Naive thymus-derived CD4-positive, alpha-beta T cell (primary cell): ENCODE data around the gene CD151. TPM values are rescaled to one million over a fixed set of nuclear protein-coding genes. Genes with fewer than 3 reads are reported as not detected.

ENCODE experiments used
- ATAC-seq: fragments of 150-1000 bp; cut with Tn5 transposase; 2 replicates; pipeline ENCODE4 v1.10.0; 2021; ENCODE audit warnings: mild to moderate bottlenecking, moderate library complexity
- CTCF ChIA-PET: fragments of 350-600 bp; sonication (Branson Sonifier 250); formaldehyde crosslinking; loops from one replicate; lab custom pipeline; 2021; ENCODE audit warnings: antibody characterized with exemption; lab: Charles Lee
- POLR2A ChIA-PET: fragments of 350-600 bp; sonication (Branson Sonifier 250); formaldehyde crosslinking; loops from one replicate; lab custom pipeline; 2021; ENCODE audit warnings: antibody characterized with exemption, inconsistent platforms; lab: Charles Lee
- DNase-seq, 9 donors: peaks; one replicate each; pipeline versions ENCODE4 v3.0.0 to v3.0.0-alpha.2; 2020 to 2022; ENCODE audit warnings: mixed read lengths in 1 of 9
- H3K27ac ChIP-seq: one replicate; pipeline ENCODE4 v1.7.0; 2013; ENCODE audit warnings: mild to moderate bottlenecking, low read depth, low read length, moderate library complexity
- H3K27me3 ChIP-seq, 2 donors: one replicate each; pipeline ENCODE4 v1.7.0; 2013; ENCODE audit warnings: low read length in 2 of 2, mild to moderate bottlenecking in 2 of 2, moderate library complexity in 2 of 2; ENCODE audit not compliant: control insufficient read depth in 2 of 2, insufficient read depth in 2 of 2
- H3K36me3 ChIP-seq, 3 experiments: 1 replicate in 2 of 3; 2 replicates in 1 of 3; pipeline ENCODE4 v1.7.0; 2013; ENCODE audit warnings: low read length in 3 of 3, mild to moderate bottlenecking in 3 of 3, moderate library complexity in 1 of 3; ENCODE audit not compliant: insufficient read depth in 3 of 3, control insufficient read depth in 2 of 3
- H3K4me1 ChIP-seq, 2 donors: one replicate each; pipeline ENCODE4 v1.7.0; 2013; ENCODE audit warnings: low read length in 2 of 2, mild to moderate bottlenecking in 2 of 2, moderate library complexity in 1 of 2; ENCODE audit not compliant: control insufficient read depth in 2 of 2, insufficient read depth in 2 of 2
- H3K4me3 ChIP-seq: 2 replicates; pipeline ENCODE4 v1.7.0; 2013; ENCODE audit warnings: mild to moderate bottlenecking, low read length
- H3K9me3 ChIP-seq, 3 experiments: 1 replicate in 2 of 3; 2 replicates in 1 of 3; pipeline ENCODE4 v1.7.0; 2013; ENCODE audit warnings: low read length in 3 of 3; ENCODE audit not compliant: control insufficient read depth in 2 of 3
- H3K27ac Mint-ChIP-seq, 9 donors: one replicate each; pipeline ENCODE4 v1.8.0; 2020 to 2022; ENCODE audit warnings: mixed read lengths in 9 of 9, mild to moderate bottlenecking in 8 of 9, moderate library complexity in 5 of 9, inconsistent platforms in 2 of 9
- H3K27me3 Mint-ChIP-seq, 5 donors: one replicate each; pipeline ENCODE4 v1.8.0; 2021 to 2022; ENCODE audit warnings: mixed read lengths in 5 of 5, mild to moderate bottlenecking in 1 of 5
- H3K36me3 Mint-ChIP-seq, 5 donors: one replicate each; pipeline ENCODE4 v1.8.0; 2020 to 2022; ENCODE audit warnings: mixed read lengths in 5 of 5, mild to moderate bottlenecking in 3 of 5, inconsistent platforms in 1 of 5
- H3K4me1 Mint-ChIP-seq, 7 donors: one replicate each; pipeline ENCODE4 v1.8.0; 2020 to 2022; ENCODE audit warnings: mixed read lengths in 7 of 7, mild to moderate bottlenecking in 3 of 7, inconsistent platforms in 1 of 7
- H3K4me3 Mint-ChIP-seq, 10 donors: one replicate each; pipeline ENCODE4 v1.8.0; 2020 to 2022; ENCODE audit warnings: mild to moderate bottlenecking in 10 of 10, mixed read lengths in 10 of 10, moderate library complexity in 6 of 10, inconsistent platforms in 2 of 10
- H3K9me3 Mint-ChIP-seq, 11 donors: one replicate each; pipeline ENCODE4 v1.8.0; 2020 to 2022; ENCODE audit warnings: mixed read lengths in 11 of 11, mild to moderate bottlenecking in 4 of 11, inconsistent platforms in 1 of 11, moderate library complexity in 1 of 11
- intact Hi-C, 2 donors: fragments of 100-400 bp; cut with micrococcal nuclease; formaldehyde crosslinking; loops; one replicate each; pipeline ENCODE4 v1.15.1; 2023
- polyA plus RNA-seq, 2 donors: library from polyadenylated mRNA; unstranded; fragments of 300-500 nt; fragmentation: Illumina TruSeq; gene quantifications; one replicate each; pipeline ENCODE4 v1.2.3, GENCODE V29; 2021
- total RNA-seq, 6 experiments: library from RNA in 5 of 6; stranded (reverse) in 5 of 6; gene quantifications; 1 replicate in 5 of 6; 2 replicates in 1 of 6; pipeline ENCODE4 v1.2.3 and lab custom pipeline; 2021 to 2026

Gene CD151
- total and polyA plus RNA-seq, 7 experiments from 2014 or later = 4.0 to 62.9 (median 9.8) TPM

- H3K27ac ChIP-seq = no peak overlapping the region
- H3K9me3 ChIP-seq = no peaks in the 10 kb centered on the region
- ChIA-PET CTCF (interaction anchor here (1.2 kb wide), 1 partner anchor 124 kb away, joined by 3 read pairs; no protein-coding TSS in a partner anchor), POLR2A (interaction anchor here (1.0 to 4.8 kb wide), 2 partner anchors 17 to 206 kb away, joined by 3 to 32 read pairs; partner anchors contain the start of gene CRACR2B)
- peaks cover 23 to 26% of the 10 kb centered on the region in 2 donors for H3K4me1 ChIP-seq
- no peak overlapping the region for H3K4me3 ChIP-seq
- ATAC-seq (peak; percentile 8), DNase-seq (no peak)
- no peak overlapping the region for H3K27ac Mint-ChIP-seq
- H3K9me3 Mint-ChIP-seq = no peaks in the 10 kb centered on the region
- peaks cover 5 to 32% (median 22%) of the 10 kb centered on the region in 7 donors for H3K4me1 Mint-ChIP-seq
- H3K27me3 Mint-ChIP-seq = peaks cover 0 to 11% (median 0%) of the 10 kb centered on the region in 5 donors
- H3K36me3 Mint-ChIP-seq = no peaks in the 10 kb centered on the region
- peak overlapping the region in 3 of 10 donors; percentile 14 to 83 (median 56) for H3K4me3 Mint-ChIP-seq
- H3K27me3 ChIP-seq = peaks cover 0 to 6% of the 10 kb centered on the region in 2 donors
- intact Hi-C loops = loop anchor here (5.0 to 10.0 kb wide), 3 partner anchors 67 to 540 kb away; partner anchors contain the start of genes BRSK2 (in 1 of the 2) and CHID1 (in 1 of the 2)
- H3K36me3 ChIP-seq = peaks cover 0 to 8% (median 0%) of the 10 kb centered on the region in 3 experiments
Measured at GRCh38 chr11:844693-845644, 12.2 kb downstream of the CD151 start.

GRCh38 chr11:845872-846495 is 13.2 kb downstream of the CD151 start:
- ChIA-PET POLR2A (interaction anchor here (1.0 kb wide), 1 partner anchor 205 kb away, joined by 3 read pairs; no protein-coding TSS in a partner anchor), CTCF (interaction anchor here (0.6 to 0.7 kb wide), 2 partner anchors 108 to 209 kb away, joined by 3 read pairs; no protein-coding TSS in a partner anchor)
- H3K4me1 ChIP-seq = peaks cover 13 to 23% of the 10 kb centered on the region in 2 donors
- intact Hi-C loops = loop anchor here (5.0 to 10.0 kb wide), 3 partner anchors 66 to 539 kb away; partner anchors contain the start of genes BRSK2 (in 1 of the 2) and CHID1 (in 1 of the 2)
- Mint-ChIP-seq H3K27ac (peak overlapping the region in 1 of 9 donors; percentile 8), H3K4me3 (peak overlapping the region in 1 of 10 donors; percentile 13), H3K4me1 (peaks cover 5 to 22% (median 16%) of the 10 kb centered on the region in 7 donors), H3K27me3 (peaks cover 0 to 12% (median 0%) of the 10 kb centered on the region in 5 donors), H3K9me3 (no peaks in the 10 kb centered on the region), H3K36me3 (no peaks in the 10 kb centered on the region)
- peaks cover 0 to 4% (median 0%) of the 10 kb centered on the region in 3 experiments for H3K36me3 ChIP-seq
- H3K27ac ChIP-seq = no peak overlapping the region
- H3K4me3 ChIP-seq = no peak overlapping the region
- peaks cover 0 to 6% of the 10 kb centered on the region in 2 donors for H3K27me3 ChIP-seq
- DNase-seq (no peak), ATAC-seq (no peak)
- H3K9me3 ChIP-seq = no peaks in the 10 kb centered on the region

GRCh38 chr11:846496-847098 is 13.8 kb downstream of the CD151 start:
- Mint-ChIP-seq H3K9me3 (no peaks in the 10 kb centered on the region), H3K4me3 (peak overlapping the region in 3 of 10 donors; percentile 10 to 13 (median 12)), H3K27me3 (peaks cover 0 to 12% (median 0%) of the 10 kb centered on the region in 5 donors), H3K36me3 (no peaks in the 10 kb centered on the region), H3K27ac (no peak overlapping the region), H3K4me1 (peaks cover 5 to 17% (median 11%) of the 10 kb centered on the region in 7 donors)
- CTCF ChIA-PET = interaction anchor here (0.7 kb wide), 1 partner anchor 107 kb away, joined by 3 read pairs; no protein-coding TSS in a partner anchor
- Histone ChIP-seq H3K4me3 (no peak overlapping the region), H3K36me3 (peaks cover 0 to 4% (median 0%) of the 10 kb centered on the region in 3 experiments), H3K27ac (no peak overlapping the region), H3K9me3 (no peaks in the 10 kb centered on the region), H3K4me1 (peaks cover 7 to 18% of the 10 kb centered on the region in 2 donors), H3K27me3 (peaks cover 0 to 6% of the 10 kb centered on the region in 2 donors)
- POLR2A ChIA-PET = interaction anchor here (2.2 kb wide), 1 partner anchor 27 kb away, joined by 6 read pairs; no protein-coding TSS in a partner anchor
- no peak for DNase-seq
- intact Hi-C loops = loop anchor here (5.0 to 10.0 kb wide), 3 partner anchors 66 to 538 kb away; partner anchors contain the start of genes BRSK2 (in 1 of the 2) and CHID1 (in 1 of the 2)
- no peak for ATAC-seq

GRCh38 chr11:847876-848275 is 15.1 kb downstream of the CD151 start:
- H3K4me1 ChIP-seq = peaks cover 7 to 18% of the 10 kb centered on the region in 2 donors
- DNase-seq (no peak), ATAC-seq (no peak)
- H3K27me3 ChIP-seq = peaks cover 0 to 6% of the 10 kb centered on the region in 2 donors
- ChIA-PET POLR2A (interaction anchor here (0.5 to 2.2 kb wide), 2 partner anchors 28 to 209 kb away, joined by 3 to 6 read pairs; no protein-coding TSS in a partner anchor), CTCF (interaction anchor here (1.0 to 2.9 kb wide), 3 partner anchors 10 to 203 kb away, joined by 3 to 19 read pairs (median 3); partner anchors contain the start of gene CHID1)
- Mint-ChIP-seq H3K27me3 (peaks cover 0 to 12% (median 0%) of the 10 kb centered on the region in 5 donors), H3K27ac (no peak overlapping the region), H3K4me1 (peaks cover 5 to 17% (median 11%) of the 10 kb centered on the region in 7 donors), H3K9me3 (no peaks in the 10 kb centered on the region), H3K36me3 (no peaks in the 10 kb centered on the region), H3K4me3 (peak overlapping the region in 1 of 10 donors; percentile 83)
- no peaks in the 10 kb centered on the region for H3K36me3 ChIP-seq
- H3K27ac ChIP-seq = no peak overlapping the region
- no peak overlapping the region for H3K4me3 ChIP-seq
- intact Hi-C loops = loop anchor here (1.0 to 10.0 kb wide), 5 partner anchors 63 to 537 kb away; partner anchors contain the start of genes CHID1 (in 2 of the 2) and BRSK2 (in 1 of the 2)
- H3K9me3 ChIP-seq = no peaks in the 10 kb centered on the region

GRCh38 chr11:848380-848931 is 15.7 kb downstream of the CD151 start:
- H3K27me3 Mint-ChIP-seq = peaks cover 0 to 12% (median 0%) of the 10 kb centered on the region in 5 donors
- no peaks in the 10 kb centered on the region for H3K9me3 Mint-ChIP-seq
- peaks cover 4 to 15% (median 10%) of the 10 kb centered on the region in 7 donors for H3K4me1 Mint-ChIP-seq
- CTCF ChIA-PET = interaction anchor here (0.7 to 2.9 kb wide), 6 partner anchors 10 to 202 kb away, joined by 3 to 19 read pairs (median 3); partner anchors contain the start of gene CHID1
- POLR2A ChIA-PET = interaction anchor here (2.2 kb wide), 1 partner anchor 29 kb away, joined by 6 read pairs; no protein-coding TSS in a partner anchor
- Histone ChIP-seq H3K4me3 (no peak overlapping the region), H3K27ac (no peak overlapping the region), H3K36me3 (no peaks in the 10 kb centered on the region), H3K4me1 (peaks cover 7 to 15% of the 10 kb centered on the region in 2 donors), H3K27me3 (peaks cover 0 to 6% of the 10 kb centered on the region in 2 donors), H3K9me3 (no peaks in the 10 kb centered on the region)
- DNase-seq (peak; percentile 32 to 77 (median 62)), ATAC-seq (peak; percentile 75)
- intact Hi-C loops = loop anchor here (1.0 to 10.0 kb wide), 5 partner anchors 62 to 536 kb away; partner anchors contain the start of genes CHID1 (in 2 of the 2) and BRSK2 (in 1 of the 2)
- H3K36me3 Mint-ChIP-seq = no peaks in the 10 kb centered on the region
- peak overlapping the region in 2 of 9 donors; percentile 25 to 62 for H3K27ac Mint-ChIP-seq
- H3K4me3 Mint-ChIP-seq = peak overlapping the region; percentile 14 to 83 (median 54)
